HEK293 (cell line): ENCODE results near the gene HABP4.

Experiments used
- CTCF ChIA-PET: fragments of 350-600 bp; formaldehyde crosslinking; extraction: SDS; loops from one replicate; lab custom pipeline; 2021; ENCODE audit warnings: antibody characterized with exemption; lab: Yijun Ruan, JAX
- POLR2A ChIA-PET: fragments of 300-600 bp; formaldehyde crosslinking; extraction: SDS; loops from one replicate; lab custom pipeline; 2020; ENCODE audit warnings: antibody characterized with exemption, inconsistent platforms; lab: Yijun Ruan, JAX
- H3K27ac ChIP-seq: fragments of 200-500 bp; sonication (Bioruptor generic); 2 replicates; pipeline ENCODE4 v1.5.1; 2014; ENCODE audit warnings: low read depth, low read length, control low read depth, inconsistent platforms; ENCODE audit errors: extremely low read depth
- H3K36me3 ChIP-seq, 2 experiments: fragments of 200-500 bp in 1 of 2; sonication (Bioruptor generic) in 1 of 2; 1 replicate in 1 of 2; 2 replicates in 1 of 2; pipeline ENCODE4 v1.5.1; 2014 to 2017; ENCODE audit warnings: inconsistent platforms in 2 of 2, low read length in 2 of 2; ENCODE audit not compliant: control insufficient read depth in 2 of 2, insufficient read depth in 1 of 2
- H3K4me1 ChIP-seq: fragments of 200-500 bp; sonication (Bioruptor generic); 2 replicates; pipeline ENCODE4 v1.5.1; 2014; ENCODE audit warnings: mild to moderate bottlenecking, low read length, inconsistent platforms; ENCODE audit not compliant: control insufficient read depth, insufficient read depth
- H3K4me3 ChIP-seq: 2 replicates; pipeline ENCODE4 v1.5.1; 2011; ENCODE audit warnings: low read depth, mild to moderate bottlenecking, control low read depth, low read length, moderate library complexity
- H3K9me3 ChIP-seq: fragments of 200-500 bp; sonication (Bioruptor generic); 2 replicates; pipeline ENCODE4 v1.5.1; 2014; ENCODE audit warnings: low read depth, low read length, inconsistent platforms; ENCODE audit not compliant: control insufficient read depth, insufficient read depth
- FEZF1 ChIP-seq: fragments of 450-650 bp; formaldehyde crosslinking; IDR thresholded peaks from 2 replicates; pipeline ENCODE4 v1.5.1; 2016; ENCODE audit warnings: missing biosample characterization, missing genetic modification characterization
- GLI2 ChIP-seq: fragments of 450-650 bp; formaldehyde crosslinking; IDR thresholded peaks from 2 replicates; pipeline ENCODE4; 2017; ENCODE audit warnings: missing biosample characterization, missing genetic modification characterization, low read depth, borderline replicate concordance
- KLF10 ChIP-seq: fragments of 450-650 bp; IDR thresholded peaks from 2 replicates; pipeline ENCODE4 v1.5.1; 2018; ENCODE audit warnings: missing biosample characterization, mild to moderate bottlenecking, missing genetic modification characterization
- KLF16 ChIP-seq: fragments of 450-650 bp; formaldehyde crosslinking; IDR thresholded peaks from 2 replicates; pipeline ENCODE4 v1.5.1; 2017; ENCODE audit warnings: missing biosample characterization, missing genetic modification characterization
- PRDM1 ChIP-seq: fragments of 450-650 bp; formaldehyde crosslinking; IDR thresholded peaks from 2 replicates; pipeline ENCODE4; 2016; ENCODE audit warnings: missing biosample characterization, missing genetic modification characterization
- SP7 ChIP-seq: fragments of 450-650 bp; formaldehyde crosslinking; IDR thresholded peaks from 2 replicates; pipeline ENCODE4 v1.5.1; 2016; ENCODE audit warnings: missing biosample characterization, missing genetic modification characterization
- ZBTB1 ChIP-seq: fragments of 450-650 bp; formaldehyde crosslinking; IDR thresholded peaks from 2 replicates; pipeline ENCODE4 v1.5.1; 2016; ENCODE audit warnings: missing biosample characterization, missing genetic modification characterization
- ZNF140 ChIP-seq: fragments of 450-650 bp; formaldehyde crosslinking; IDR thresholded peaks from 2 replicates; pipeline ENCODE4 v1.5.1; 2016; ENCODE audit warnings: missing biosample characterization, missing genetic modification characterization
- ZNF184 ChIP-seq: fragments of 450-650 bp; IDR thresholded peaks from 2 replicates; pipeline ENCODE4 v1.5.1; 2018; ENCODE audit warnings: missing biosample characterization, mild to moderate bottlenecking, missing genetic modification characterization
- ZNF202 ChIP-seq: fragments of 450-650 bp; formaldehyde crosslinking; IDR thresholded peaks from 2 replicates; pipeline ENCODE4 v1.5.1; 2016; ENCODE audit warnings: missing biosample characterization, missing genetic modification characterization, borderline replicate concordance
- ZNF223 ChIP-seq: fragments of 450-650 bp; formaldehyde crosslinking; IDR thresholded peaks from 2 replicates; pipeline ENCODE4 v1.5.1; 2016; ENCODE audit warnings: missing biosample characterization, missing genetic modification characterization
- ZNF26 ChIP-seq: fragments of 450-650 bp; formaldehyde crosslinking; IDR thresholded peaks from 2 replicates; pipeline ENCODE4 v1.5.1; 2016; ENCODE audit warnings: missing biosample characterization, missing genetic modification characterization
- ZNF394 ChIP-seq: fragments of 450-650 bp; formaldehyde crosslinking; IDR thresholded peaks from 2 replicates; pipeline ENCODE4 v1.5.1; 2016; ENCODE audit warnings: missing biosample characterization, missing genetic modification characterization, mild to moderate bottlenecking, moderate library complexity, borderline replicate concordance
- ZNF473 ChIP-seq: fragments of 450-650 bp; formaldehyde crosslinking; IDR thresholded peaks from 2 replicates; pipeline ENCODE4 v1.5.1; 2017; ENCODE audit warnings: missing biosample characterization, missing genetic modification characterization
- ZNF48 ChIP-seq: fragments of 450-650 bp; formaldehyde crosslinking; IDR thresholded peaks from 2 replicates; pipeline ENCODE4 v1.5.1; 2016; ENCODE audit warnings: missing biosample characterization, missing genetic modification characterization
- ZNF501 ChIP-seq: fragments of 450-650 bp; formaldehyde crosslinking; IDR thresholded peaks from 2 replicates; pipeline ENCODE4 v1.5.1; 2016; ENCODE audit warnings: missing biosample characterization, missing genetic modification characterization
- ZNF521 ChIP-seq: fragments of 450-650 bp; formaldehyde crosslinking; IDR thresholded peaks from 2 replicates; pipeline ENCODE4 v1.5.1; 2017; ENCODE audit warnings: missing biosample characterization, mild to moderate bottlenecking, missing genetic modification characterization
- ZNF561 ChIP-seq: fragments of 450-650 bp; IDR thresholded peaks from 2 replicates; pipeline ENCODE4 v1.5.1; 2018; ENCODE audit warnings: missing biosample characterization, missing genetic modification characterization, borderline replicate concordance
- ZNF654 ChIP-seq: fragments of 450-650 bp; formaldehyde crosslinking; IDR thresholded peaks from 2 replicates; pipeline ENCODE4 v1.5.1; 2016; ENCODE audit warnings: low read depth, missing biosample characterization, missing genetic modification characterization
- ZNF830 ChIP-seq: fragments of 450-650 bp; IDR thresholded peaks from 2 replicates; pipeline ENCODE4 v1.5.0; 2018; ENCODE audit warnings: missing biosample characterization, missing genetic modification characterization, low read depth, mild to moderate bottlenecking, moderate library complexity
- ZSCAN5A ChIP-seq: fragments of 450-650 bp; formaldehyde crosslinking; IDR thresholded peaks from 2 replicates; pipeline ENCODE4 v1.5.1; 2016; ENCODE audit warnings: missing biosample characterization, missing genetic modification characterization
- TF ChIP-seq, protein P1 (sequence below): fragments of 450-650 bp; formaldehyde crosslinking; IDR thresholded peaks from 2 replicates; pipeline ENCODE4 v1.5.1; 2016; ENCODE audit warnings: missing biosample characterization, missing genetic modification characterization

Gene HABP4

DNA sequence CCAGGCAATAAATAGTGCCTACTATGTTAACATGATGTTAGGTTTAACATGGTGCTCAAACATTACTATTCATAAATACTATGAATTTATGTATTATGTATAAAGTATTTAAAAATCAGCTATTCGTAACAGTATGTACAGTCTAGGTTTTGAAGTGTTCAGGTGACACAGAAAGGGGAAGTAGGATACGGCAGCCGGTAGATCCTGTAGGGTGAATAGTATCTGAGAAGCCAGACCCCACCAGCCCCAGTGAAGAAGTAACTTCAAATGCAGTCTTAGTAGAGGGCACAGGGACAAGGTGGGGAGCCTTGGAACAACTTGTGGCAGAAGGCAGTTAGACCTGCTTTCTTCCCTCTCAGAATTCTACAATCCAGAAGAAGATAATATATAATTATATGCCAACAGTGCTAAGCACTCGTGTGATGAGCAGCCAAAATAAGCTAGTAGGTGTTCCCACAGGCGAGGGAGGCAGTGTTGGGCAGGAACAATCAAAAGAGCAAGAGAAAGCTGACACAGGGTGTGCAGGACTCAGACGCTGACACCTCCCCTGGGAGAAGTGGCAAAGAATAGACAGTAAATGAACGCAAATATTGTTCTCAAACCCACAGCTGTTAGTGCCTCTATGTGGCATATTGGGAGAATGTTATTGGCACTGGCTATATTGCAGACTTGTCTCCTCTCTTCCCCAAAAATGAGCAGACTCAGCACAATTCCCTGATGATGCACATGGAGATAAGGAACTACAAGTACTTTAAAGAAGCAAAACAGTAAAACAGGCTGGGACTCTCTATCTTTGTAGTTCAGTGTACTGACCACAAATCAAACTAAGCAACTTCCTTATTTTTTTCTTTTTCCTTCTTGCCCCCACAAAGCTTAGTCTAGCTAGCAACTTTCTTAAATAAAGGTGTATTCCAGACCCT lies 36.4 kb upstream of the HABP4 start:
- TF ChIP-seq PRDM1: no peak
- TF ChIP-seq FEZF1 (tag by site-specific recombination): peak; percentile 89
- no peak for TF ChIP-seq ZSCAN5A
- no peak for TF ChIP-seq ZNF394
- no peak for TF ChIP-seq KLF10
- TF ChIP-seq ZNF26 (tag by site-specific recombination): no peak
- TF ChIP-seq ZNF830 (tag by site-specific recombination): no peak
- TF ChIP-seq ZNF223 (tag by site-specific recombination): no peak
- no peak for TF ChIP-seq ZNF501 (tag by site-specific recombination)
- no peak for TF ChIP-seq ZBTB1 (tag by site-specific recombination)
- no peak for TF ChIP-seq GLI2 (tag by site-specific recombination)
- no peak for TF ChIP-seq KLF16
- TF ChIP-seq, protein P1, sequence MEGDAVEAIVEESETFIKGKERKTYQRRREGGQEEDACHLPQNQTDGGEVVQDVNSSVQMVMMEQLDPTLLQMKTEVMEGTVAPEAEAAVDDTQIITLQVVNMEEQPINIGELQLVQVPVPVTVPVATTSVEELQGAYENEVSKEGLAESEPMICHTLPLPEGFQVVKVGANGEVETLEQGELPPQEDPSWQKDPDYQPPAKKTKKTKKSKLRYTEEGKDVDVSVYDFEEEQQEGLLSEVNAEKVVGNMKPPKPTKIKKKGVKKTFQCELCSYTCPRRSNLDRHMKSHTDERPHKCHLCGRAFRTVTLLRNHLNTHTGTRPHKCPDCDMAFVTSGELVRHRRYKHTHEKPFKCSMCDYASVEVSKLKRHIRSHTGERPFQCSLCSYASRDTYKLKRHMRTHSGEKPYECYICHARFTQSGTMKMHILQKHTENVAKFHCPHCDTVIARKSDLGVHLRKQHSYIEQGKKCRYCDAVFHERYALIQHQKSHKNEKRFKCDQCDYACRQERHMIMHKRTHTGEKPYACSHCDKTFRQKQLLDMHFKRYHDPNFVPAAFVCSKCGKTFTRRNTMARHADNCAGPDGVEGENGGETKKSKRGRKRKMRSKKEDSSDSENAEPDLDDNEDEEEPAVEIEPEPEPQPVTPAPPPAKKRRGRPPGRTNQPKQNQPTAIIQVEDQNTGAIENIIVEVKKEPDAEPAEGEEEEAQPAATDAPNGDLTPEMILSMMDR (tag by site-specific recombination): 0 out of 2 replicates have a peak, but pooled peaks have one; percentile 18
- TF ChIP-seq SP7: peak; percentile 49; the same call in 1 of the 2 replicates
- no peak for TF ChIP-seq ZNF654 (tag by site-specific recombination)
- no peak for TF ChIP-seq ZNF202 (tag by site-specific recombination)
- no peak for TF ChIP-seq ZNF561
- no peak for TF ChIP-seq ZNF521 (tag by site-specific recombination)
- TF ChIP-seq ZNF48: no peak
- TF ChIP-seq ZNF473: no peak
- no peak for TF ChIP-seq ZNF140 (tag by site-specific recombination)
- TF ChIP-seq ZNF184 (tag by site-specific recombination): no peak
- CTCF ChIA-PET: interaction anchor here (0.6 to 0.7 kb wide), 2 partner anchors 9 to 1086 kb away, joined by 5 read pairs; no protein-coding TSS in a partner anchor
- H3K4me1 ChIP-seq: no peaks in the 10 kb centered on the region
- H3K9me3 ChIP-seq: no peaks in the 10 kb centered on the region
- H3K36me3 ChIP-seq: peaks cover 6 to 29% of the 10 kb centered on the region in 2 experiments
- POLR2A ChIA-PET: interaction anchor here (1.0 kb wide), 1 partner anchor 205 kb away, joined by 8 read pairs; no protein-coding TSS in a partner anchor
- no peak overlapping the region for H3K27ac ChIP-seq
- no peak overlapping the region for H3K4me3 ChIP-seq
